Hematopoietic multipotent progenitor cell treated with erythropoietin and hydrocortisone succinate and interleukin-3 and kit ligand, for 8 days (in vitro differentiated cells): ENCODE data around the gene BNIPL.

Experiments
- DNase-seq: peaks from one replicate; pipeline ENCODE4 v3.0.0-alpha.2; 2015

The BNIPL gene

GRCh38 chr1:151036356-151036755 lies at the start of gene BNIPL:
BNIPL (plus strand) TSS chr1:151036586; CDS start chr1:151036726, 140 bp downstream.
- DNase-seq = no peak

GRCh38 chr1:150987924-150988323 lies 48.5 kb upstream of the BNIPL start:
- DNase-seq = no peak

- no peak for DNase-seq
Measured at GRCh38 chr1:150992626-150993025, 43.8 kb upstream of the BNIPL start.

GRCh38 chr1:150994248-150994647 lies 42.1 kb upstream of the BNIPL start:
- no peak for DNase-seq

- DNase-seq = no peak
Measured at GRCh38 chr1:150995460-150995859, 40.9 kb upstream of the BNIPL start.

GRCh38 chr1:150995896-150996295 lies 40.5 kb upstream of the BNIPL start:
- DNase-seq = peak; percentile 44

GRCh38 chr1:150997126-150997872 lies 39.1 kb upstream of the BNIPL start:
- no peak for DNase-seq

GRCh38 chr1:150997949-150998348 lies 38.4 kb upstream of the BNIPL start:
- DNase-seq = no peak

GRCh38 chr1:150999051-150999674 lies 37.2 kb upstream of the BNIPL start:
- DNase-seq = peak; percentile 53

- no peak for DNase-seq
Measured at GRCh38 chr1:150999926-151000325, 36.5 kb upstream of the BNIPL start.

GRCh38 chr1:151000408-151000807 lies 36.0 kb upstream of the BNIPL start:
- DNase-seq = no peak

GRCh38 chr1:151001602-151002001 lies 34.8 kb upstream of the BNIPL start:
- no peak for DNase-seq

- no peak for DNase-seq
Measured at GRCh38 chr1:151002051-151002450, 34.3 kb upstream of the BNIPL start.

GRCh38 chr1:151002611-151003010 lies 33.8 kb upstream of the BNIPL start:
- DNase-seq = no peak

GRCh38 chr1:151003180-151003579 lies 33.2 kb upstream of the BNIPL start:
- no peak for DNase-seq

GRCh38 chr1:151005729-151006319 lies 30.6 kb upstream of the BNIPL start:
- DNase-seq = no peak

GRCh38 chr1:151006327-151007052 lies 29.9 kb upstream of the BNIPL start, which contains the start of gene MINDY1:
MINDY1 (minus strand) TSS chr1:151006902; CDS start chr1:151002617, 4,285 bp downstream.
- DNase-seq = peak; percentile 89

- DNase-seq = no peak
Measured at GRCh38 chr1:151007853-151008243, 28.5 kb upstream of the BNIPL start.

GRCh38 chr1:151008244-151009205 lies 27.9 kb upstream of the BNIPL start, which contains the start of gene PRUNE1:
PRUNE1 (plus strand) TSS chr1:151008449; CDS start chr1:151008633, 184 bp downstream.
- DNase-seq = peak; percentile 95

GRCh38 chr1:151009206-151009587 lies 27.2 kb upstream of the BNIPL start:
- DNase-seq = no peak

GRCh38 chr1:151009674-151010345 lies 26.6 kb upstream of the BNIPL start:
- no peak for DNase-seq
